IMR-90 (cell line): ENCODE data around the gene NUP107. TPM values are rescaled to one million over a fixed set of nuclear protein-coding genes. Genes with fewer than 3 reads are reported as not detected.

ENCODE experiments used
- ATAC-seq: fragments of 200-7000 bp; cut with Tn5 transposase; 2 replicates; pipeline ENCODE4 v1.9.1; 2020; ENCODE audit warnings: low read depth, mild to moderate bottlenecking, moderate library complexity
- BruUV-seq: library from RNA; stranded (reverse); fragments of 400-500 nt; replicated peaks from 2 replicates; lab custom pipeline; 2021; lab: Mats Ljungman, UMichigan
- CTCF ChIA-PET: fragments of 300-600 bp; formaldehyde crosslinking; extraction: SDS; loops from one replicate; lab custom pipeline; 2021; ENCODE audit warnings: antibody characterized with exemption; lab: Yijun Ruan, JAX
- POLR2A ChIA-PET: fragments of 300-600 bp; sonication (Branson Sonifier 250); formaldehyde crosslinking; loops from one replicate; lab custom pipeline; 2022; ENCODE audit warnings: antibody characterized with exemption; ENCODE audit not compliant: unreplicated experiment; lab: Charles Lee
- DNase-seq: peaks from one replicate; pipeline ENCODE4 v3.0.0; 2013
- H2AFZ ChIP-seq: replicated peaks from 2 replicates; pipeline ENCODE3; 2013; ENCODE audit warnings: low read length, mild to moderate bottlenecking; ENCODE audit not compliant: poor library complexity
- H2AK5ac ChIP-seq: 2 replicates; pipeline ENCODE4 v1.6.1; 2013; ENCODE audit warnings: low read depth, low read length, inconsistent platforms
- H2AK9ac ChIP-seq: replicated peaks from 2 replicates; pipeline ENCODE3; 2013; ENCODE audit warnings: mild to moderate bottlenecking, low read depth, low read length, moderate library complexity; ENCODE audit not compliant: poor library complexity
- H2BK120ac ChIP-seq: 2 replicates; pipeline ENCODE4 v1.6.1; 2013; ENCODE audit warnings: low read depth, low read length, inconsistent platforms
- H2BK15ac ChIP-seq: 3 replicates; pipeline ENCODE4 v1.6.1; 2013; ENCODE audit warnings: low read depth, low read length, inconsistent platforms
- H2BK20ac ChIP-seq: 2 replicates; pipeline ENCODE4 v1.6.1; 2013; ENCODE audit warnings: low read depth, mild to moderate bottlenecking, inconsistent platforms, low read length, moderate library complexity
- H2BK5ac ChIP-seq: 2 replicates; pipeline ENCODE4 v1.6.1; 2013; ENCODE audit warnings: mild to moderate bottlenecking, low read depth, low read length, inconsistent platforms; ENCODE audit not compliant: poor library complexity, severe bottlenecking
- H3K14ac ChIP-seq: replicated peaks from 2 replicates; pipeline ENCODE4 v1.6.1; 2013; ENCODE audit warnings: low read depth, low read length, inconsistent platforms
- H3K18ac ChIP-seq: 2 replicates; pipeline ENCODE4 v1.6.1; 2013; ENCODE audit warnings: low read depth, low read length, control low read depth
- H3K23ac ChIP-seq: 2 replicates; pipeline ENCODE4 v1.6.1; 2013; ENCODE audit warnings: low read depth, low read length, inconsistent platforms
- H3K27ac ChIP-seq: 2 replicates; pipeline ENCODE4 v1.5.1; 2013; ENCODE audit warnings: mild to moderate bottlenecking, control low read depth, low read length; ENCODE audit not compliant: insufficient read depth
- H3K27me3 ChIP-seq: 2 replicates; pipeline ENCODE4 v1.6.1; 2013; ENCODE audit warnings: low read length; ENCODE audit not compliant: control insufficient read depth, insufficient read depth
- H3K36me3 ChIP-seq: 2 replicates; pipeline ENCODE4 v1.6.1; 2013; ENCODE audit warnings: low read length, mixed read lengths; ENCODE audit not compliant: control insufficient read depth, insufficient read depth
- H3K4ac ChIP-seq: 2 replicates; pipeline ENCODE4 v1.6.1; 2013; ENCODE audit warnings: low read depth, low read length, inconsistent platforms
- H3K4me1 ChIP-seq: 2 replicates; pipeline ENCODE4 v1.6.1; 2013; ENCODE audit warnings: low read length, mixed read lengths; ENCODE audit not compliant: control insufficient read depth, insufficient read depth
- H3K4me2 ChIP-seq: 2 replicates; pipeline ENCODE4 v1.6.1; 2013; ENCODE audit warnings: low read depth, mild to moderate bottlenecking, control low read depth, low read length, moderate library complexity
- H3K4me3 ChIP-seq: 2 replicates; pipeline ENCODE4 v1.5.1; 2013; ENCODE audit warnings: low read depth, mild to moderate bottlenecking, control low read depth, low read length, moderate library complexity; ENCODE audit not compliant: insufficient read depth
- H3K56ac ChIP-seq: 2 replicates; pipeline ENCODE4 v1.6.1; 2013; ENCODE audit warnings: low read length, inconsistent platforms; ENCODE audit not compliant: insufficient read depth; ENCODE audit errors: extremely low read depth
- H3K79me1 ChIP-seq, 2 experiments: 2 replicates each; pipeline ENCODE4 v1.6.1; 2013; ENCODE audit warnings: low read length in 2 of 2, inconsistent platforms in 1 of 2, low read depth in 1 of 2
- H3K9ac ChIP-seq: 2 replicates; pipeline ENCODE4 v1.6.1; 2013; ENCODE audit warnings: low read depth, low read length, control low read depth
- H3K9me1 ChIP-seq: 2 replicates; pipeline ENCODE4 v1.6.1; 2013; ENCODE audit warnings: low read length, inconsistent platforms; ENCODE audit not compliant: insufficient read depth
- H3K9me3 ChIP-seq: 2 replicates; pipeline ENCODE4 v1.6.1; 2013; ENCODE audit warnings: low read length; ENCODE audit not compliant: control insufficient read depth, insufficient read depth
- H4K20me1 ChIP-seq: 2 replicates; pipeline ENCODE4 v1.6.1; 2013; ENCODE audit warnings: low read length, inconsistent platforms; ENCODE audit not compliant: insufficient read depth
- H4K5ac ChIP-seq: 2 replicates; pipeline ENCODE4 v1.6.1; 2013; ENCODE audit warnings: mild to moderate bottlenecking, low read depth, low read length, control low read depth
- H4K8ac ChIP-seq, 2 experiments: 2 replicates each; pipeline ENCODE4 v1.6.1; 2013; ENCODE audit warnings: low read depth in 2 of 2, low read length in 2 of 2, control low read depth in 1 of 2, inconsistent platforms in 1 of 2
- H4K91ac ChIP-seq: 2 replicates; pipeline ENCODE4 v1.6.1; 2013; ENCODE audit warnings: low read depth, low read length, inconsistent platforms; ENCODE audit not compliant: insufficient read depth
- BHLHE40 ChIP-seq: fragments of 150-350 bp; IDR thresholded peaks from 2 replicates; pipeline ENCODE4 v1.6.1; 2016; ENCODE audit warnings: mild to moderate bottlenecking, low read depth, low read length
- CEBPB ChIP-seq: IDR thresholded peaks from 2 replicates; pipeline ENCODE4 v1.6.1; 2012; ENCODE audit warnings: low read depth, low read length, improper control_type of control experiment
- CHD1 ChIP-seq: IDR thresholded peaks from 2 replicates; pipeline ENCODE4 v1.6.1; 2012; ENCODE audit warnings: low read depth, low read length, improper control_type of control experiment
- FOS ChIP-seq: fragments of 150-350 bp; IDR thresholded peaks from 2 replicates; pipeline ENCODE4 v1.6.1; 2016; ENCODE audit warnings: low read depth, low read length
- MAFK ChIP-seq: IDR thresholded peaks from 2 replicates; pipeline ENCODE4 v1.6.1; 2012; ENCODE audit warnings: low read depth, low read length, improper control_type of control experiment
- MAZ ChIP-seq: IDR thresholded peaks from 2 replicates; pipeline ENCODE4 v1.6.1; 2012; ENCODE audit warnings: low read depth, mild to moderate bottlenecking, low read length, improper control_type of control experiment, moderate library complexity, borderline replicate concordance
- MXI1 ChIP-seq: IDR thresholded peaks from 2 replicates; pipeline ENCODE4 v1.6.1; 2012; ENCODE audit warnings: low read depth, mild to moderate bottlenecking, low read length, moderate library complexity, borderline replicate concordance
- NFE2L2 ChIP-seq: fragments of 150-350 bp; IDR thresholded peaks from 2 replicates; pipeline ENCODE4 v1.6.1; 2016; ENCODE audit warnings: low read depth, mild to moderate bottlenecking, low read length
- POLR2A ChIP-seq: IDR thresholded peaks from 2 replicates; pipeline ENCODE4 v1.6.1; 2012; ENCODE audit warnings: mild to moderate bottlenecking, low read depth, low read length
- RAD21 ChIP-seq: IDR thresholded peaks from 2 replicates; pipeline ENCODE4 v1.6.1; 2012; ENCODE audit warnings: low read length, improper control_type of control experiment
- RCOR1 ChIP-seq: IDR thresholded peaks from 2 replicates; pipeline ENCODE4 v1.6.1; 2012; ENCODE audit warnings: mild to moderate bottlenecking, low read length, improper control_type of control experiment; ENCODE audit not compliant: insufficient replicate concordance
- RFX5 ChIP-seq: IDR thresholded peaks from 2 replicates; pipeline ENCODE4 v1.8.0; 2012; ENCODE audit warnings: low read depth, mild to moderate bottlenecking, low read length, moderate library complexity
- SMC3 ChIP-seq: fragments of 150-350 bp; IDR thresholded peaks from 2 replicates; pipeline ENCODE4 v1.6.1; 2016; ENCODE audit warnings: low read depth, mild to moderate bottlenecking, antibody characterized with exemption, low read length, moderate library complexity
- WGBS, 2 experiments: methylation state at CpG; one replicate each; pipeline versions ENCODE4 v1.1.5 to v1.1.7; 2013; ENCODE audit warnings: missing lambda C conversion rate in 2 of 2; ENCODE audit not compliant: insufficient read length in 1 of 2; ENCODE audit errors: extremely low coverage in 2 of 2; 5-methylcytosine and 5-hydroxymethylcytosine counted together
- dilution Hi-C: fragments of 300-500 bp; cut with HindIII; formaldehyde crosslinking; loops from one replicate; pipeline ENCODE4 v1.14.3; 2018; ENCODE audit warnings: low sequenced_read_pairs; ENCODE audit not compliant: unreplicated experiment
- in situ Hi-C: fragments of 300-500 bp; cut with MboI; formaldehyde crosslinking; loops from 3 replicates; pipeline ENCODE4 v1.14.3; 2019; ENCODE audit warnings: low sequenced_read_pairs, inconsistent platforms, mixed read lengths
- intact Hi-C: fragments of 100-400 bp; cut with micrococcal nuclease; formaldehyde crosslinking; loops from 2 replicates; pipeline ENCODE4 v1.10.0; 2022
- polyA plus RNA-seq, 3 experiments: library from polyadenylated mRNA; depleted of rRNA; stranded (reverse); fragments of >200 nt; gene quantifications; 2 replicates each; pipeline ENCODE4 v1.2.3, GENCODE V29; 2012; ENCODE audit warnings: low replicate concordance in 1 of 3
- total RNA-seq: library from RNA; depleted of rRNA; stranded (reverse); fragments of >200 nt; gene quantifications from 2 replicates; pipeline ENCODE4 v1.2.3, GENCODE V29; 2012
- TF ChIP-seq, protein P1 (sequence below): fragments of 150-350 bp; IDR thresholded peaks from 2 replicates; pipeline ENCODE4 v1.6.1; 2016; ENCODE audit warnings: low read depth, mild to moderate bottlenecking, low read length, moderate library complexity, borderline replicate concordance
- TF ChIP-seq, protein P2 (sequence below): fragments of 150-350 bp; IDR thresholded peaks from 2 replicates; pipeline ENCODE4 v1.6.1; 2017; ENCODE audit warnings: mild to moderate bottlenecking, antibody characterized with exemption, low read length, low read depth
- TF ChIP-seq, protein P3 (sequence below): conservative IDR thresholded peaks from 2 replicates; pipeline ENCODE4 v1.5.1; 2012; ENCODE audit warnings: mild to moderate bottlenecking, low read depth, low read length, improper control_type of control experiment

Gene NUP107
- total and polyA plus RNA-seq, 2 of the 4 experiments (the other 2 are of a cell fraction): 34.5 to 69.7 TPM

DNA sequence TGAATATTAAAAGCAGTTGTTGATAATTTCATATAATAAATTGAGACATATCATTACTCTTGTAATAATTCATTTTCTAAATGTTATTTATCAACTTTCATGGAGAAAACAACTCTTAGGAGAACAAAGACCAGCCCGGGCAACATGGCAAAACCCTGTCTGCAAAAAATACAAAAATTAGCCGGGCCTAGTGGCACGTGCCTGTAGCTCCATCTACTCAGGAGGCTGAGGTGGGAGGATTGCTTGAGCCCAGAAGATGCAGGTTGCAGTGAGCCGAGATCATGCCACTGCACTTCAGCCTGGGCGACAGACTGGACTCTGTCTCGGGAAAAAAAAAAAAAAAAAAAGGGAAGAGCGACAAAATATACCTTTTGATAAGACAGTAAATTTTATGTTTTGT is 80.4 kb downstream of the NUP107 start:
- Histone ChIP-seq H2AK9ac (no peak overlapping the region), H2BK15ac (no peak overlapping the region), H3K36me3 (peaks cover 7% of the 10 kb centered on the region), H2AK5ac (no peak overlapping the region), H3K9ac (no peak overlapping the region), H3K4me2 (no peak overlapping the region), H3K56ac (no peak overlapping the region), H3K27ac (no peak overlapping the region), H3K9me1 (0 out of 2 replicates have a peak, but pooled peaks cover 3% of the 10 kb centered on the region), H4K5ac (no peak overlapping the region), H2AFZ (no peak overlapping the region), H3K14ac (no peak overlapping the region), H3K18ac (no peak overlapping the region), H3K4me3 (no peak overlapping the region), H4K91ac (no peak overlapping the region), H4K8ac (no peak overlapping the region), H3K4ac (no peak overlapping the region), H2BK20ac (no peak overlapping the region), H2BK5ac (no peak overlapping the region), H3K4me1 (no peaks in the 10 kb centered on the region), H4K20me1 (no peaks in the 10 kb centered on the region), H2BK120ac (no peak overlapping the region), H3K9me3 (no peaks in the 10 kb centered on the region), H3K27me3 (no peaks in the 10 kb centered on the region), H3K79me1 (no peaks in the 10 kb centered on the region; a peak in 1 of 4 replicates), H3K23ac (no peak overlapping the region)
- ChIA-PET CTCF (interaction anchor here (0.5 kb wide), 1 partner anchor 10 kb away, joined by 4 read pairs; no protein-coding TSS in a partner anchor), POLR2A (no interaction called here)
- dilution Hi-C loops: no loop called here
- intact Hi-C loops: no loop called here
- TF ChIP-seq, protein P1, sequence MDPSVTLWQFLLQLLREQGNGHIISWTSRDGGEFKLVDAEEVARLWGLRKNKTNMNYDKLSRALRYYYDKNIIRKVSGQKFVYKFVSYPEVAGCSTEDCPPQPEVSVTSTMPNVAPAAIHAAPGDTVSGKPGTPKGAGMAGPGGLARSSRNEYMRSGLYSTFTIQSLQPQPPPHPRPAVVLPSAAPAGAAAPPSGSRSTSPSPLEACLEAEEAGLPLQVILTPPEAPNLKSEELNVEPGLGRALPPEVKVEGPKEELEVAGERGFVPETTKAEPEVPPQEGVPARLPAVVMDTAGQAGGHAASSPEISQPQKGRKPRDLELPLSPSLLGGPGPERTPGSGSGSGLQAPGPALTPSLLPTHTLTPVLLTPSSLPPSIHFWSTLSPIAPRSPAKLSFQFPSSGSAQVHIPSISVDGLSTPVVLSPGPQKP: no peak
- TF ChIP-seq MAZ (no peak), NFE2L2 (no peak), RCOR1 (no peak), MAFK (no peak), CHD1 (no peak), RFX5 (no peak), FOS (no peak), BHLHE40 (no peak), MXI1 (no peak), RAD21 (no peak), SMC3 (no peak), POLR2A (no peak), CEBPB (no peak)
- TF ChIP-seq, protein P2, sequence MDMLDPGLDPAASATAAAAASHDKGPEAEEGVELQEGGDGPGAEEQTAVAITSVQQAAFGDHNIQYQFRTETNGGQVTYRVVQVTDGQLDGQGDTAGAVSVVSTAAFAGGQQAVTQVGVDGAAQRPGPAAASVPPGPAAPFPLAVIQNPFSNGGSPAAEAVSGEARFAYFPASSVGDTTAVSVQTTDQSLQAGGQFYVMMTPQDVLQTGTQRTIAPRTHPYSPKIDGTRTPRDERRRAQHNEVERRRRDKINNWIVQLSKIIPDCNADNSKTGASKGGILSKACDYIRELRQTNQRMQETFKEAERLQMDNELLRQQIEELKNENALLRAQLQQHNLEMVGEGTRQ: no peak
- TF ChIP-seq, protein P3, sequence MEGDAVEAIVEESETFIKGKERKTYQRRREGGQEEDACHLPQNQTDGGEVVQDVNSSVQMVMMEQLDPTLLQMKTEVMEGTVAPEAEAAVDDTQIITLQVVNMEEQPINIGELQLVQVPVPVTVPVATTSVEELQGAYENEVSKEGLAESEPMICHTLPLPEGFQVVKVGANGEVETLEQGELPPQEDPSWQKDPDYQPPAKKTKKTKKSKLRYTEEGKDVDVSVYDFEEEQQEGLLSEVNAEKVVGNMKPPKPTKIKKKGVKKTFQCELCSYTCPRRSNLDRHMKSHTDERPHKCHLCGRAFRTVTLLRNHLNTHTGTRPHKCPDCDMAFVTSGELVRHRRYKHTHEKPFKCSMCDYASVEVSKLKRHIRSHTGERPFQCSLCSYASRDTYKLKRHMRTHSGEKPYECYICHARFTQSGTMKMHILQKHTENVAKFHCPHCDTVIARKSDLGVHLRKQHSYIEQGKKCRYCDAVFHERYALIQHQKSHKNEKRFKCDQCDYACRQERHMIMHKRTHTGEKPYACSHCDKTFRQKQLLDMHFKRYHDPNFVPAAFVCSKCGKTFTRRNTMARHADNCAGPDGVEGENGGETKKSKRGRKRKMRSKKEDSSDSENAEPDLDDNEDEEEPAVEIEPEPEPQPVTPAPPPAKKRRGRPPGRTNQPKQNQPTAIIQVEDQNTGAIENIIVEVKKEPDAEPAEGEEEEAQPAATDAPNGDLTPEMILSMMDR: no peak
- BruUV-seq: no TSS peak
- ATAC-seq (no peak), DNase-seq (no peak)
- in situ Hi-C loops: no loop called here
- WGBS, 2 experiments: 100% methylated on average over 3 of the region's 7 CpGs; no CpG with 5 or more reads in 1 of the 2 experiments
